Body of pancreas (tissue), 4 donors: ENCODE data around the gene MYBPC3. TPM values are rescaled to one million over a fixed set of nuclear protein-coding genes. Genes with fewer than 3 reads are reported as not detected.

Source experiments
- ATAC-seq: fragments of 150-250 bp; one replicate; pipeline ENCODE4 v1.9.1; 2016
- DNase-seq, 4 donors: peaks; one replicate each; pipeline ENCODE4 v3.0.0-alpha.2; 2019
- H3K27ac ChIP-seq, 4 donors: fragments of 200-600 bp; sonication (generic); 1 replicate in 3 of 4; 2 replicates in 1 of 4; pipeline versions ENCODE4 v1.5.1 to v1.6.1; 2016 to 2019; ENCODE audit warnings: mild to moderate bottlenecking in 1 of 4, mixed read lengths in 1 of 4, moderate library complexity in 1 of 4
- H3K27me3 ChIP-seq, 2 donors: fragments of 200-600 bp; sonication (generic); one replicate each; pipeline ENCODE4 v1.6.0; 2016; ENCODE audit warnings: mild to moderate bottlenecking in 1 of 2
- H3K36me3 ChIP-seq, 2 donors: fragments of 200-600 bp; sonication (generic); replicated peaks in 1 of 2; 2 replicates each; pipeline ENCODE4 v1.5.1; 2016; ENCODE audit warnings: low read depth in 2 of 2; ENCODE audit not compliant: insufficient read depth in 1 of 2
- H3K4me1 ChIP-seq: fragments of 200-600 bp; sonication (generic); one replicate; pipeline ENCODE4 v1.6.0; 2016
- H3K4me3 ChIP-seq, 2 donors: fragments of 200-600 bp; sonication (generic); 1 replicate in 1 of 2; 2 replicates in 1 of 2; pipeline ENCODE4 v1.5.1; 2016 to 2019
- H3K9me3 ChIP-seq, 3 donors: fragments of 200-600 bp; sonication (generic); 1 replicate in 2 of 3; 2 replicates in 1 of 3; pipeline ENCODE4 v1.5.1; 2016
- POLR2A ChIP-seq, 3 donors: fragments of 450-650 bp; IDR thresholded peaks; one replicate each; pipeline ENCODE4 v1.6.1; 2016; ENCODE audit warnings: antibody characterized with exemption in 3 of 3, mild to moderate bottlenecking in 2 of 3
- WGBS, 2 donors: methylation state at CpG; one replicate each; pipeline ENCODE4 v1.1.5; 2017; 5-methylcytosine and 5-hydroxymethylcytosine counted together
- intact Hi-C: fragments of 100-400 bp; cut with DNase I; formaldehyde crosslinking; loops from one replicate; pipeline ENCODE4 v1.15.1; 2023
- total RNA-seq, 2 donors: library from RNA; depleted of rRNA; stranded (reverse); fragments of >200 nt; gene quantifications; one replicate each; pipeline ENCODE4 v1.1.0, GENCODE V29; 2016
- TF ChIP-seq, protein P1 (sequence below), 7 experiments: fragments of 450-650 bp in 4 of 7; fragments of 200-600 bp in 3 of 7; sonication (generic) in 3 of 7; IDR thresholded peaks; one replicate each; pipeline ENCODE4 v1.5.1; 2016 to 2019; ENCODE audit warnings: antibody characterized with exemption in 7 of 7

Gene MYBPC3
- total RNA-seq, 2 donors from 2014 or later: not detected

DNA sequence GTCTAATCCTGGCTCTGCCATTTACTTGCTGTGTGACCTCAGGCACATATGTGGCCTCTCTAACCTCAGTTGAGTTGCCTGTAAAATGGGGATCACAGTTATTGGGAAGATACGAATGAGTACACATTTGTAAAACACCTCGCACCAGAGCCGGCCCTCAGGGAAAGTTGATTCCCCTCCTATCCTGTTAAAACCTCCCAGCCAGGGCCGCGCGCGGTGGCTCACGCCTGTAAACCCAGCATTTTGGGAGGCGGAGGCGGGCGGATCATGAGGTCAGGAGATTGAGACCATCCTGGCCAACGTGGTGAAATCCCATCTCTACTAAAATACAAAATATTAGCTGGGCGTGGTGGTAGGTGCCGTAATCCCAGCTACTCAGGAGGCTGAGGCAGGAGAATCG lies 7.8 kb upstream of the MYBPC3 start:
- intact Hi-C loops: no loop called here
- 87 to 91% methylated on average over 15 of the region's 15 CpGs for WGBS, 2 donors
- H3K9me3 ChIP-seq: no peaks in the 10 kb centered on the region
- no peak for DNase-seq
- no peak overlapping the region for H3K27ac ChIP-seq
- TF ChIP-seq, protein P1, sequence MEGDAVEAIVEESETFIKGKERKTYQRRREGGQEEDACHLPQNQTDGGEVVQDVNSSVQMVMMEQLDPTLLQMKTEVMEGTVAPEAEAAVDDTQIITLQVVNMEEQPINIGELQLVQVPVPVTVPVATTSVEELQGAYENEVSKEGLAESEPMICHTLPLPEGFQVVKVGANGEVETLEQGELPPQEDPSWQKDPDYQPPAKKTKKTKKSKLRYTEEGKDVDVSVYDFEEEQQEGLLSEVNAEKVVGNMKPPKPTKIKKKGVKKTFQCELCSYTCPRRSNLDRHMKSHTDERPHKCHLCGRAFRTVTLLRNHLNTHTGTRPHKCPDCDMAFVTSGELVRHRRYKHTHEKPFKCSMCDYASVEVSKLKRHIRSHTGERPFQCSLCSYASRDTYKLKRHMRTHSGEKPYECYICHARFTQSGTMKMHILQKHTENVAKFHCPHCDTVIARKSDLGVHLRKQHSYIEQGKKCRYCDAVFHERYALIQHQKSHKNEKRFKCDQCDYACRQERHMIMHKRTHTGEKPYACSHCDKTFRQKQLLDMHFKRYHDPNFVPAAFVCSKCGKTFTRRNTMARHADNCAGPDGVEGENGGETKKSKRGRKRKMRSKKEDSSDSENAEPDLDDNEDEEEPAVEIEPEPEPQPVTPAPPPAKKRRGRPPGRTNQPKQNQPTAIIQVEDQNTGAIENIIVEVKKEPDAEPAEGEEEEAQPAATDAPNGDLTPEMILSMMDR (IDR thresholded peaks at IDR 0.05): no peak
- no peak for TF ChIP-seq POLR2A (IDR thresholded peaks at IDR 0.05)
- peaks cover 5% of the 10 kb centered on the region for H3K4me1 ChIP-seq
- H3K4me3 ChIP-seq: no peak overlapping the region
- no peak for ATAC-seq
- H3K27me3 ChIP-seq: no peaks in the 10 kb centered on the region
- no peaks in the 10 kb centered on the region for H3K36me3 ChIP-seq

DNA sequence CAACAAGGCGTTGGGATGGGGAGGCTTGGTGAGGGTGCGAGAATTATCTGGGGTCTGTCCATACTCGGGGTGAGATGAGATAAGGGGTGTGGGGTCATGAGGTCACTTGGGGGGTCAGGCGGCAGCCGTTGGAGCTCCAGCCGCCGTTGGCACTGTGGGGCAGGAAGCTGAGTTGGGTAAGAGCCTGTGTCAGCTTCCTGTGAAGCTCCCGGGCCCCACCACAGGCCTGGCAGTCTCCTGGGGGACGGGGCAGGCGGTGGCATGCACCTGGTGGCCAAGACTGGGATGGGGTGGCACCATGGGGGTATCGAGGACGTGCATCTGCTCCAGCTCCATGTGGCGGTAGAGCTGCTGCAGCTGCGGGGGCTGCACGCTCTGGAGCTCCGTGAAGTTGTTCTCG lies 7.1 kb upstream of the MYBPC3 start:
- TF ChIP-seq POLR2A (IDR thresholded peaks at IDR 0.05): no peak
- TF ChIP-seq, protein P1 (IDR thresholded peaks at IDR 0.05): no peak
- WGBS, 2 donors: 76 to 77% methylated on average over 10 to 17 of the region's 17 CpGs
- Histone ChIP-seq H3K27me3 (no peaks in the 10 kb centered on the region), H3K4me3 (no peak overlapping the region), H3K9me3 (no peaks in the 10 kb centered on the region), H3K27ac (no peak overlapping the region), H3K4me1 (peaks cover 12% of the 10 kb centered on the region), H3K36me3 (no peaks in the 10 kb centered on the region)
- intact Hi-C loops: no loop called here
- no peak for DNase-seq
- ATAC-seq: no peak

DNA sequence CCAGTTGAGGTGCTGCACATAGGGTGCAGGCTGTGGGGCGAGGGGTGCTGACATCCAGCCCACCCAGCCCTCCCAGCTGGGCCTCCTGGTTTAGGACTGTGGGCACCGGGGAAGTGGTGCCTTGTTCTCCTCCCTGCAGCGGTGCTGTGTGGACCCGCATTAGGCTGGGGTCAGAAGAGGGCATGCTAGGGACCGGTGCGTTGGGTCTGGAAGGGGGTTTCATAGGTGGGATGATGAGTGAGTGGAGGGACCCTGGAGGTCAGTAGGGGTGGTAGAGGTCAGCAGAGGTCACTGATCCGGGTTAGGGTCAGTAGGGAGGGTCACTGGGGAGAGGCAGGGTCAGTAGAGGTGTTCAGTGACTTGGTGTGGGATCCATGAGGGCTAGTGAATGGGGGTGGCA lies 6.7 kb upstream of the MYBPC3 start:
- intact Hi-C loops: no loop called here
- no peak overlapping the region for H3K27ac ChIP-seq
- no peaks in the 10 kb centered on the region for H3K36me3 ChIP-seq
- no peak for DNase-seq
- ATAC-seq: no peak
- TF ChIP-seq, protein P1 (IDR thresholded peaks at IDR 0.05): no peak
- TF ChIP-seq POLR2A (IDR thresholded peaks at IDR 0.05): no peak
- WGBS, 2 donors: 67 to 79% methylated on average over 7 of the region's 7 CpGs
- no peak overlapping the region for H3K4me3 ChIP-seq
- peaks cover 13% of the 10 kb centered on the region for H3K4me1 ChIP-seq
- H3K27me3 ChIP-seq: no peaks in the 10 kb centered on the region
- no peaks in the 10 kb centered on the region for H3K9me3 ChIP-seq

DNA sequence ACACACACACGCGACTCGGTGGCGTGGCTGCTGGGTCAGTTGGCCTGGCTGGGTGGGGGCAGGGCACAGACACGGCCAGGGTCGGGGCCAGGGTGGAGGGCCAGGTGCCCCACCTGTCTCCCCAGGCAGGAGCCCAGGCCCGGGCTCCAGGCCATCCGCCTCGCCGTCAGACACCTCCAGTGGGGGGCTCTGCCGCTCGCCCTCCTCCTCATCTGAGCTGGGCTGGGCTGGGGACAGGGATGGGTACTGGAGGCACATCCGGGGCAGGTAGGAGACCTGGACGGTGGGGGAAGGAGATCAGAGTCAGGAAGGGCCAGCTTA lies 6.2 kb upstream of the MYBPC3 start:
- no peak for TF ChIP-seq POLR2A (IDR thresholded peaks at IDR 0.05)
- TF ChIP-seq, protein P1 (IDR thresholded peaks at IDR 0.05): no peak
- H3K4me1 ChIP-seq: peaks cover 13% of the 10 kb centered on the region
- no peak overlapping the region for H3K27ac ChIP-seq
- H3K9me3 ChIP-seq: no peaks in the 10 kb centered on the region
- intact Hi-C loops: no loop called here
- WGBS, 2 donors: 60 to 67% methylated on average over 5 to 14 of the region's 14 CpGs
- DNase-seq: no peak
- ATAC-seq: no peak
- no peaks in the 10 kb centered on the region for H3K36me3 ChIP-seq
- H3K4me3 ChIP-seq: no peak overlapping the region
- H3K27me3 ChIP-seq: no peaks in the 10 kb centered on the region

DNA sequence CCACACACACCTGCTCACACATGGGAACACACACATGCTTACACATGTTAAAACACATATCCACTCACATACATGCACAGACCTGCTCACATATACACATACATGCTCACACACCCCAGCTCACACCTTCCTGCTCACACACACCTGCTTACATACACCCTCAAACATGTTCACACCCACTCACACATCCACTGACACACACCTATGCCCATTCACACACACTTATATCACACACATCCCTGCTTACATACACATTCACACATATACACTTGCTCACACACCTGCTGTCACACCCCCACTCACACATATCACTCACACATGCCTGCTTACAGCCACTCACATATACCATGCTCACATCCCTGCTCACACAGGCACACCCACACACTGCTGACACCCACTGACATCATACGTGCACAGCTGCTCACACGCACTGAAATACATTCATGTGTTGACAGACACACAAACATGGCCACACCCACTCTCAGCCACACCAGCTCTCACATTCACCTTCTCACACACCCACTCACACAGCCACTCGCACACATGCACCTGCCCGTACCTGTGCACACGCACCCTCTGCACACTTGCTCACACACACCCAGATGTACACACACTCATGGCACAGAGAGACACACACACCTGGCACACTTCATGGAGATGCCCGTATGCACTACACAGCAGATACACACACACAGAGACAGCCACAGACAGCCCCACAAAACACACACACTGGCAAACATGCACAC lies 5.7 kb upstream of the MYBPC3 start:
- DNase-seq (no peak), ATAC-seq (no peak)
- Histone ChIP-seq H3K4me1 (peaks cover 13% of the 10 kb centered on the region), H3K27ac (no peak overlapping the region), H3K9me3 (no peaks in the 10 kb centered on the region), H3K4me3 (no peak overlapping the region), H3K36me3 (no peaks in the 10 kb centered on the region), H3K27me3 (no peaks in the 10 kb centered on the region)
- TF ChIP-seq POLR2A (IDR thresholded peaks at IDR 0.05): no peak
- TF ChIP-seq, protein P1 (IDR thresholded peaks at IDR 0.05): no peak
- 73 to 77% methylated on average over 6 of the region's 6 CpGs for WGBS, 2 donors
- intact Hi-C loops: no loop called here
